ENCODE data around the gene SLC7A8. TPM values are rescaled to one million over a fixed set of nuclear protein-coding genes. Genes with fewer than 3 reads are reported as not detected.

Gene SLC7A8
- total RNA-seq, 1 donor from 2014 or later = 28.3 TPM

DNA sequence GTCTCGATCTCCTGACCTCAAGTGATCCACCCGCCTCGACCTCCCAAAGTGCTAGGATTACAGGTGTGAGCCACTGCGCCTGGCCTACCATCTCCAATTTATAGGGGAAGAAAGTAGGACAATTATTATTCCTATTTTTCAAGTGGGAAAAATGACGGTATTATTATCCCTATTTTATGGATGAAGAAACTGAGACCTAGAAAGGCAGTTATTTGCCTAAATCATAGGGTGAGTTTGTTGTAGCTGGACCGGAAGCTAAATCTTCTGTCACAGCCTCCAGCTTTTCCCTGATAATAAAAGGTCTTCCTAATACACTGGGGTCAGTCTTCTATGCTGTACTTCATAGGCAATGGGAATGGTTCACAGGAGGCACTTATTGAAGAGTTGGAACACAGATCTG, 13.8 kb downstream of the SLC7A8 start:
- Mint-ChIP-seq H3K27ac (no peak overlapping the region), H3K4me3 (ENCODE audit: low read depth) (no peak overlapping the region), H3K9me3 (ENCODE audit: low read depth) (no peaks in the 10 kb centered on the region), H3K27me3 (no peaks in the 10 kb centered on the region), H3K4me1 (ENCODE audit: low read depth) (peaks cover 15% of the 10 kb centered on the region), H3K36me3 (ENCODE audit: insufficient read depth) (peaks cover 4% of the 10 kb centered on the region)
- DNase-seq (ENCODE audit: low spot score, unreplicated experiment) = no peak
- no peak for TF ChIP-seq CTCF (IDR thresholded peaks at IDR 0.05; ENCODE audit: unreplicated experiment)

DNA sequence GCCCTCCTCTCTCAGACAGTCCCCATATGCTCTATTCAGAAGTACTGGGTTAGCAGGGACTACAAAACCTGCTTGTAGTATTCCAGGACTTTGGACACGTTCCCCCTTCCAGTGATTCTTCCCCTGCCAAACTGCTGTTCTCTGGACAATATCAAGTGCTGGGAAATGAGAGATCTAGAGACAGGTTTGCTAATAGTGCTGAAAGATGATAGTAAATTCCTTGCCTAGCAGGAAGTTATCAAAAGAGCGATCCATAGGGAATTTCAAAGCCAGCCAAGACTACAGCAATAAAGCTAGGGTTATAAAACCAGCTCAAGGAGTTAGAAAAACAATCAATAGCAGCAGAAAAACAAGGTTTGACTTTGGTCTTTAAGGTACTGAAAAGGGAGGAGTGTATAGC, 15.2 kb downstream of the SLC7A8 start:
- Mint-ChIP-seq H3K4me3 (ENCODE audit: low read depth) (no peak overlapping the region), H3K27me3 (no peaks in the 10 kb centered on the region), H3K9me3 (ENCODE audit: low read depth) (no peaks in the 10 kb centered on the region), H3K27ac (no peak overlapping the region), H3K4me1 (ENCODE audit: low read depth) (peaks cover 8% of the 10 kb centered on the region), H3K36me3 (ENCODE audit: insufficient read depth) (peaks cover 6% of the 10 kb centered on the region)
- TF ChIP-seq CTCF (IDR thresholded peaks at IDR 0.05; ENCODE audit: unreplicated experiment) = no peak
- no peak for DNase-seq (ENCODE audit: low spot score, unreplicated experiment)

DNA sequence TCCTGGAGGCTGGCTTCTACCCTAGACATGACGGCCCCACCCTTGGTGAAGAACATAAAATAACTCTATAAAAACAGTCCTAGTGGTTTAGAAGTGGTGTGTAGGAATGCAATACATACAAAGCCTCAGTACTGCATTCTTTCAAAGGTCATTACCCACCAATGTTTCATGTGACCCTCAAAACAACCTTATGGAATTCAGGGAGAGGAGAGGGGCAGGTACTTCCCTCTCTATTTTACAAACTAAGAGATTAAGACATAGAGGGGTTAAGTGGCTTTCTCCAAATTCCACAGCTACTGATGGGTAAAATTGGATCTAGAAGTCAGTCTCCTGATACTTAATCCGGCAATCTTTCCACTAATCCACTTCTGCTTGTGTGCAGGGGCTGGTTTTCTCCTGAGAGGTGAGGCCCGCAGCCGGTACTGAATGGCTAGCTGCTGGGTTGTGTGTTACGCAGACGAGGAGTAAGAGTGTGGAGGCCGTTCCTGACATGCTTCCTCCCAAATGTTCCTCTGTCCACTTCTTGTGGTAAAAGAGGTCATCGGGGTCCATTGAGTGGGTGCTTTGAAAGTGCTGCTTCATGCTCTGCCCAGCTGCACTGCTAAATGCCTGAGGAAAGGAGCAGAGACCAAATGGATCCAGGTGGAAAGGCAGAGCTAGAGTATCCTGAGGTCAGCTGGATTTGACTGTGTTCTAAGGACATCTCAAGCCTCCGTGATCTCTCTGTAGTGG, 16.2 kb downstream of the SLC7A8 start:
- no peak overlapping the region for H3K27ac Mint-ChIP-seq
- peaks cover 6% of the 10 kb centered on the region for H3K36me3 Mint-ChIP-seq (ENCODE audit: insufficient read depth)
- H3K4me1 Mint-ChIP-seq (ENCODE audit: low read depth) = peaks cover 6% of the 10 kb centered on the region
- no peaks in the 10 kb centered on the region for H3K9me3 Mint-ChIP-seq (ENCODE audit: low read depth)
- no peaks in the 10 kb centered on the region for H3K27me3 Mint-ChIP-seq
- no peak overlapping the region for H3K4me3 Mint-ChIP-seq (ENCODE audit: low read depth)
- TF ChIP-seq CTCF (IDR thresholded peaks at IDR 0.05; ENCODE audit: unreplicated experiment) = no peak
- no peak for DNase-seq (ENCODE audit: low spot score, unreplicated experiment)

- Mint-ChIP-seq H3K27me3 (no peaks in the 10 kb centered on the region), H3K4me1 (ENCODE audit: low read depth) (peaks cover 11% of the 10 kb centered on the region), H3K9me3 (ENCODE audit: low read depth) (no peaks in the 10 kb centered on the region), H3K36me3 (ENCODE audit: insufficient read depth) (peaks cover 8% of the 10 kb centered on the region), H3K27ac (no peak overlapping the region), H3K4me3 (ENCODE audit: low read depth) (no peak overlapping the region)
- DNase-seq (ENCODE audit: low spot score, unreplicated experiment) = no peak
- no peak for TF ChIP-seq CTCF (IDR thresholded peaks at IDR 0.05; ENCODE audit: unreplicated experiment)
These were observed 18.5 kb downstream of the SLC7A8 start for GRCh38 chr14:23164949-23165348.

DNA sequence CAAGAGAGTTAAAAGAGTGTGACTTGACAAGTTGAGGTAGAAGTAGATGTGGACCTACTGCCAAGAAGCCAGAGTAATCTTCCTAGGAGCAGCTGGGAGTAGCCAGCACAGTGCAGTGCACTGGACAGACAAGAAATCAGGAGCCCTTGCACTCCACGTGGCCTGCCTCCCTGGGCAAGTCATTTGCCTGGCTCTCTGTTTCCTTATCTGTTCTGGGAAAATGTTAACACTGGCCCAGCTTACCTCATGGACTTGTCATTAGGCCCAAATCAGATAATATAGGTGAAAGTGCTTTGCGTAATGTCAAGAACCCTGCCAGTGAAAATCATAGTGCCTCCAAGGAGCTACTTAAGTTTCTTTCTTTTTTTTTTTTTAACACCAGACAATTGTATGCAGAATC, 19.2 kb downstream of the SLC7A8 start:
- Mint-ChIP-seq H3K4me3 (ENCODE audit: low read depth) (no peak overlapping the region), H3K9me3 (ENCODE audit: low read depth) (no peaks in the 10 kb centered on the region), H3K27me3 (no peaks in the 10 kb centered on the region), H3K36me3 (ENCODE audit: insufficient read depth) (peaks cover 8% of the 10 kb centered on the region), H3K27ac (no peak overlapping the region), H3K4me1 (ENCODE audit: low read depth) (peaks cover 13% of the 10 kb centered on the region)
- DNase-seq (ENCODE audit: low spot score, unreplicated experiment) = no peak
- no peak for TF ChIP-seq CTCF (IDR thresholded peaks at IDR 0.05; ENCODE audit: unreplicated experiment)

Data from progenitor cell of endocrine pancreas (in vitro differentiated cells).